Muscle of leg (tissue), 11 donors: ENCODE results near the gene GIPC3. TPM values are rescaled to one million over a fixed set of nuclear protein-coding genes. Genes with fewer than 3 reads are reported as not detected.

Source experiments
- DNase-seq: peaks from one replicate; pipeline ENCODE4 v3.0.0; 2013
- H3K27ac ChIP-seq: one replicate; pipeline ENCODE4 v1.5.1; 2013; ENCODE audit warnings: mild to moderate bottlenecking, low read length, control low read depth
- H3K27me3 ChIP-seq: one replicate; pipeline ENCODE4 v1.6.1; 2013; ENCODE audit warnings: low read length; ENCODE audit not compliant: control insufficient read depth, insufficient read depth
- H3K36me3 ChIP-seq: one replicate; pipeline ENCODE4 v1.6.1; 2013; ENCODE audit warnings: low read length; ENCODE audit not compliant: control insufficient read depth, insufficient read depth
- H3K4me1 ChIP-seq: one replicate; pipeline ENCODE4 v1.6.1; 2013; ENCODE audit warnings: low read length; ENCODE audit not compliant: control insufficient read depth, insufficient read depth
- H3K4me3 ChIP-seq: one replicate; pipeline ENCODE4 v1.5.1; 2013; ENCODE audit warnings: low read length, control low read depth
- H3K9me3 ChIP-seq: replicated peaks from 2 replicates; pipeline ENCODE4 v1.6.1; 2013; ENCODE audit warnings: low read depth, low read length; ENCODE audit not compliant: control insufficient read depth
- WGBS: methylation state at CpG from one replicate; pipeline ENCODE4 v1.1.5; 2013; ENCODE audit warnings: missing lambda C conversion rate; ENCODE audit not compliant: insufficient coverage; 5-methylcytosine and 5-hydroxymethylcytosine counted together
- polyA plus RNA-seq, 8 donors: library from polyadenylated mRNA; unstranded; fragments of 120-200 nt; gene quantifications; one replicate each; pipeline versions ENCODE4 v1.2.1 to v1.2.3, GENCODE V29; 2013; ENCODE audit warnings: inconsistent platforms in 1 of 8, low replicate concordance in 1 of 8; ENCODE audit not compliant: insufficient read length in 8 of 8, insufficient read depth in 1 of 8
- total RNA-seq: library from RNA; stranded (reverse); fragments of 120-200 nt; gene quantifications from one replicate; pipeline ENCODE4 v1.2.4, GENCODE V29; 2013

GIPC3 gene
- total and polyA plus RNA-seq, 9 donors, result 0.22 to 1.7 (median 1.3) TPM

DNA sequence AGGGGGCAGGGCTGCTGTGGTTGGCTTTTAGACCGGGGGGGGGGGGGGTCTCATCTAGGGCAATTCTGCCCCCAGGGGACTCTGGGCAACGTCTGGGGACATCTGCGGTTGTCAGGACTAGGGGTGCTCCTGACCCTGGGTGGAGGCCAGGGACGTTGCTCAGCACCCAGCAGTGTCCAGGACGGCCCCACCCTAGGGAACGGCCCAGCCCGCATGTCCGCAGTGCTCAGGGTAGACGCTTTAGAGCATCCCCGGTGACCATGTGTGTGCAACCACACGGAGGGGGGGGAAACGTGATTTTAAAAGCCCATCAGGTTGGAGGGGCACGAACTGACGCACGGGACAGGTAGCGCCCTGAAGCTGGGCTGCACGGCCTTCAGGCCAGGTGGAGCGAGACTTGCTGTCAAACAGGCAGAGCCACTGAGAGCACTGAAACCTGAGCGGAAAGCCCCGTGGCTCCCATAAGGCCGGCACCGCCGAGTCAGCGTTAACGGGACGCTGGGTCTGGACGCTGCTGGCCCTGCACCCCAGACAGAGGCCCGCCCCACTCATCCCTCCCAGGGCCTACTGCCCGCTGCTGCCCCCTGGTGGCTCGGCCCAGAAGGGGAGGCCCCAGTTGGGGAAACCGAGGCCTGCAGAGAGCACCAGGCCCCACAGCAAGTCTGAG is 33.0 kb downstream of the GIPC3 start:
- H3K4me3 ChIP-seq, result no peak overlapping the region

DNA sequence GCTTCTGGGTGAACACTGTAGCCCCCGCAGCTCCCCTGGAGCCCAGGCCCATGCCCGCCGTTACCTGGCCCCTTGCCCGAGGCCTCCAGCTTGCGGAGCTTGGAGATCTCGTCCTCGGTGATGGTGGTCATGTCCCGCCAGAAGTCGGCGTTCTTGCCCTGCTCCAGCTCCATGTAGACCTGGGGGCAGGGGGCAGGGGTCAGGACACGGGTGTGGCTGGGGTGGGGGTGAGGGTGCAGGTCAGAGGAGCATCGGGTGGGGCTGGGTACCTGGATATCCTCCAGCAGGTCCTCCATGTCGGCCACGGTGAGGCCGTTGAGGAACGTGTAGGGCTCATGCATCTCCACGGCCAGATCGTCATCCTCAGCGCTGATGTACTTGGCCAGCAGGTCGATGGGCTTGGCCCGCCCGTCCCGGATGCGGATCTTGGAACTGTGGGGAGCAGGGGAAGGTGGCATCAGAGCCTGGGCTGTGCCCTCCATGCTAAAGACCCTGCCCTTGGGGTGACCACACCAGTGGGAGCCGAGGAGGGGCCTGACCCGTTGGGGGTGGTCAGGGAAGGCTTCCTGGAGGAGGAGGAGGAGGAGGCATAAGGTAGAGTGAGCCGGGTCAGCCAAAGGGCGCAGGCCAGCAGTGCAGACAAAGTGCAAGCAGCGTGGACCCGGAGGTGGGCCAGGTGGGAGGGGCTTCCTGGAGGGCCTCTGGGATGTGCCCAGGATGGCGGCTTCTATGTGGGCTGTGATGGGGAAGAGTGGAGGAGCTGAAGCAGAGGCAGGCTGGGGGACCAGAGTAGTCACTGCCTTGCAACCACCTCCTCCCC is 33.7 kb downstream of the GIPC3 start:
- Histone ChIP-seq H3K27me3 (no peaks in the 10 kb centered on the region), H3K9me3 (no peaks in the 10 kb centered on the region), H3K4me3 (no peak overlapping the region), H3K36me3 (peaks cover 49% of the 10 kb centered on the region), H3K27ac (no peak overlapping the region), H3K4me1 (peaks cover 7% of the 10 kb centered on the region)
- no peak for DNase-seq
- WGBS, result 87% methylated on average over 29 of the region's 31 CpGs

More for the DNA sequence above, 33.0 kb downstream of the GIPC3 start:
- WGBS, result 46% methylated on average over 29 of the region's 31 CpGs
- peak; percentile 74 for DNase-seq
- H3K4me1 ChIP-seq, result peaks cover 7% of the 10 kb centered on the region
- no peaks in the 10 kb centered on the region for H3K27me3 ChIP-seq
- no peaks in the 10 kb centered on the region for H3K9me3 ChIP-seq
- H3K36me3 ChIP-seq, result peaks cover 57% of the 10 kb centered on the region
- no peak overlapping the region for H3K27ac ChIP-seq

- Histone ChIP-seq H3K27ac (no peak overlapping the region), H3K9me3 (no peaks in the 10 kb centered on the region), H3K4me1 (peaks cover 7% of the 10 kb centered on the region), H3K4me3 (no peak overlapping the region), H3K36me3 (peaks cover 46% of the 10 kb centered on the region), H3K27me3 (no peaks in the 10 kb centered on the region)
- no peak for DNase-seq
- 81% methylated on average over 15 of the region's 17 CpGs for whole genome bisulfite sequencing
Observed at GRCh38 chr19:3619631-3620012, 34.3 kb downstream of the GIPC3 start.

GRCh38 chr19:3620145-3620816 is 35.0 kb downstream of the GIPC3 start:
- DNase-seq, result no peak
- Histone ChIP-seq H3K4me1 (peaks cover 11% of the 10 kb centered on the region), H3K36me3 (peaks cover 44% of the 10 kb centered on the region), H3K27ac (no peak overlapping the region), H3K4me3 (no peak overlapping the region), H3K9me3 (no peaks in the 10 kb centered on the region), H3K27me3 (no peaks in the 10 kb centered on the region)
- WGBS, result 82% methylated on average over 17 of the region's 19 CpGs

DNA sequence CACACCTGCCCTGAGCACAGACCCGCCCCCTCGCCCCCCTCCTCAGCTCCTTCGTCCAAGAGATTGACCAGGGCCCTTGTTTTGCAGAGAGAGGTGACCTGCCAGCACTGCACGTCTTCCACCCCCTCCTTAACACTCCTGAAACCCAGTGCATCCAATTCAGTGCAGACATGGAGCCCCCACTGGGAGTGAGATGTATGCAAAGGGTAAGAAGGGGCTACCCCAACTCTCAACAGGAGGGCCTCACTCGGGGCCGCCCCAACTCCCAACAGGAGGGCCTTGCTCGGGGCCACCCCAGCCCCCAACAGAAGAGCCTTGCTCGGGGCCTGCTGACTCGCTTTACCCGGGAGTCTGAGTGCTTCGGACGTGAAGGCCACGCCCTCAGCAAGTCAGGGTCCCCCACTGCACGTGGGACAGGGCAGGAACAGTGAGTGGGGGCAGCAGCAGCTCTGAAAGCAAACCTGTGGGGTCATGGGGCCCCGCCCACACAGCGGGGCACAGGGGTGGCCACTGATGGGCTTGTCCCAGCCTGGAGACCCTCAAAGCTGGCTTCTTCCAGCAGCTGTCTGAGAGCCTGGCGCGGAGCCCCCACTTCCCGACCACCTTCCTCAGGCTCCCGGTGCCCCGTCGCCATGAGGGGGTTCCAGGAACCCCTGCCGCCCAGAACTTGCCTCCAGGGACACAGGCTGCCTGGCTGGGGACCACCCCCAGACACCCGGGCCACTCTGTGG is 35.7 kb downstream of the GIPC3 start:
- 81% methylated on average over 18 of the region's 24 CpGs for WGBS
- H3K4me1 ChIP-seq, result peaks cover 18% of the 10 kb centered on the region
- no peak overlapping the region for H3K4me3 ChIP-seq
- peaks cover 40% of the 10 kb centered on the region for H3K36me3 ChIP-seq
- no peak overlapping the region for H3K27ac ChIP-seq
- DNase-seq, result no peak
- H3K27me3 ChIP-seq, result no peaks in the 10 kb centered on the region
- H3K9me3 ChIP-seq, result no peaks in the 10 kb centered on the region

GRCh38 chr19:3621689-3622088 is 36.4 kb downstream of the GIPC3 start:
- H3K4me1 ChIP-seq, result peaks cover 19% of the 10 kb centered on the region
- WGBS, result 94% methylated on average over 14 of the region's 15 CpGs
- no peak overlapping the region for H3K4me3 ChIP-seq
- no peaks in the 10 kb centered on the region for H3K27me3 ChIP-seq
- H3K9me3 ChIP-seq, result no peaks in the 10 kb centered on the region
- H3K27ac ChIP-seq, result no peak overlapping the region
- peaks cover 40% of the 10 kb centered on the region for H3K36me3 ChIP-seq
- no peak for DNase-seq

- H3K27me3 ChIP-seq, result no peaks in the 10 kb centered on the region
- H3K9me3 ChIP-seq, result no peaks in the 10 kb centered on the region
- WGBS, result 95% methylated on average over 5 of the region's 12 CpGs
- H3K4me3 ChIP-seq, result no peak overlapping the region
- H3K36me3 ChIP-seq, result peaks cover 40% of the 10 kb centered on the region
- no peak for DNase-seq
- H3K4me1 ChIP-seq, result peaks cover 22% of the 10 kb centered on the region
- no peak overlapping the region for H3K27ac ChIP-seq
Observed at GRCh38 chr19:3622224-3622623, 36.9 kb downstream of the GIPC3 start.

DNA sequence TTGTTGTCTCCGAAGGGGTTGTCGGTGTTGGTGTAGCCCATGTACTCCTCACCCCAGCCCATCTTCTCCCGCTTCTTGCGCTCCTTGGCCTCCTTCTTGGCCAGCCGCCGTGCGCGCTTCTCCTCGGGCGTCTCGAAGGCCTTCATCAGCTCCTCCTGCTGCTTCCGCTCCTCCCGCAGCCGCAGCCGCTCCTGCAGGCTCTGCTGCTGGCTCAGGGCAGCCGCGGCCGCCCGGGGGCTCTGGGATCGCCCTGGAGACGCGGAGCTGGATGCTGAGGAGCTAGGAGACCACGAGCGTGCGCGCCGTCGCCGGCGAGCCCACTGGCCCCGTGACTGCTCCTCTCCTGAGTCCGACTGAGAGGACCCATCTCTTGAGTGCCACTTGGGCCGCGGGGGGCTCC is 38.4 kb downstream of the GIPC3 start:
- 91% methylated on average over 34 of the region's 34 CpGs for WGBS
- peaks cover 35% of the 10 kb centered on the region for H3K36me3 ChIP-seq
- no peak for DNase-seq

DNA sequence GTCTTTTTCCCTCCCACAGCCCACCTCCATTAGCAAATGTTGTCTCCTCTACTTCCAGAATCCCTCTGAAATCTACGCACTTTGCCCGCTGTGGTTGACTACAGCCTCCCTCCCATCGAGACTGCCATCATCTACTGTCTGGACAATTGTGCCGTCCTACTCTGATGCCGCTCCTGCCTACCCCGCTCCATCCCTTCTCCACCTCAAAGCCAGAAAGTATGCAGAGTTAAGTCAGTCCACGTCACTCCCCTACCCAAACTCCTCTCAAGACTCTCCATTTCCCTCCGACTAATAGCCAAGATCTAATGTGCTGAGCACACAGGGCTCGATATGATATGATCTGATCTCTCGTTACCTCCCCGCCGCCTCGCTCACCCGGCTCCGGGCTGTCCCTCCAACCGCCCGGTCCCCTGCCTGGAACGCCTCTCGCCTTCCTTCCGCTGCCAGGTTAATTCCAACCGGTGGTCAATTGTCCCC is 40.8 kb downstream of the GIPC3 start:
- Histone ChIP-seq H3K36me3 (peaks cover 22% of the 10 kb centered on the region), H3K4me1 (peaks cover 18% of the 10 kb centered on the region), H3K27me3 (no peaks in the 10 kb centered on the region), H3K27ac (peak overlapping the region; percentile 98), H3K4me3 (peak overlapping the region; percentile 92), H3K9me3 (no peaks in the 10 kb centered on the region)
- no peak for DNase-seq
- WGBS, result 3% methylated on average over 21 of the region's 21 CpGs

More for the DNA sequence above, 38.4 kb downstream of the GIPC3 start:
- Histone ChIP-seq H3K4me1 (peaks cover 18% of the 10 kb centered on the region), H3K27me3 (no peaks in the 10 kb centered on the region), H3K4me3 (no peak overlapping the region), H3K27ac (no peak overlapping the region), H3K9me3 (no peaks in the 10 kb centered on the region)
